ENCODE data around the gene GPHN. TPM values are rescaled to one million over a fixed set of nuclear protein-coding genes. Genes with fewer than 3 reads are reported as not detected.

GPHN gene
- total and polyA plus RNA-seq, 2 donors (not counting 3 experiments of a cell fraction or from before 2014, with no cell fraction given): 5.1 to 23.2 TPM

DNA sequence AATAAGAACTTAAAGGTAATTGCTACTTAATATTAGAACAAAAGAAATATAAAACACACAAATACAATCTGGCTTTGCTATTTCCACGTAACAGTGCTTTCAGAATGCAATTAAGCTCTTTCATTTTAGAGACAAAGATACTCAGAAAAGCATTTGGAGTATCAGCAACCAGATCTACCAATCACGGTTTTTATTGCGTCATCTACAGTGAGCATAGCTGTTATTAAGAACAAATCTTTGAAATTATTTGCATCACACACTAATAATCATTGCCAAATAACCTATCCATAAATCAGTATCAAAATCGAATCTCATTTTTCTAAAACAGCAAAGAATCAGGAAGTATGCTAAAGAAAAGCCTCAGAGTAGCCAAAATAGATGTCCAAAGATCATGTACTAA lies 654.4 kb downstream of the GPHN start:
- H3K9ac ChIP-seq (replicated peaks; ENCODE audit: extremely low read depth, insufficient read depth, low read length): no peak overlapping the region
- BruUV-seq (replicated peaks): no TSS peak
- no peaks in the 10 kb centered on the region for H3K4me1 ChIP-seq (ENCODE audit: control insufficient read depth, extremely low read depth, insufficient read depth, low read length)
- no peak overlapping the region for H2AFZ ChIP-seq (ENCODE audit: low read depth, low read length)
- TF ChIP-seq JUN (IDR thresholded peaks at IDR 0.05; ENCODE audit: borderline replicate concordance, insufficient read depth, insufficient read length, low read depth): no peak
- TF ChIP-seq POLR2A (IDR thresholded peaks at IDR 0.05; ENCODE audit: low read depth, low read length): no peak
- TF ChIP-seq EZH2 (IDR thresholded peaks at IDR 0.05; ENCODE audit: borderline replicate concordance, low read depth, low read length, severe bottlenecking): no peak
- TF ChIP-seq, protein P1, sequence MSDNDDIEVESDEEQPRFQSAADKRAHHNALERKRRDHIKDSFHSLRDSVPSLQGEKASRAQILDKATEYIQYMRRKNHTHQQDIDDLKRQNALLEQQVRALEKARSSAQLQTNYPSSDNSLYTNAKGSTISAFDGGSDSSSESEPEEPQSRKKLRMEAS (IDR thresholded peaks at IDR 0.05; ENCODE audit: insufficient read depth, insufficient read length): no peak
- no peak for TF ChIP-seq POLR2AphosphoS5 (IDR thresholded peaks at IDR 0.05; ENCODE audit: insufficient read depth, low read depth, low read length)
- no peak for TF ChIP-seq MYC (IDR thresholded peaks at IDR 0.05; ENCODE audit: low read depth, low read length)
- no peak for TF ChIP-seq GATA2 (IDR thresholded peaks at IDR 0.05; ENCODE audit: insufficient read depth, insufficient read length, low read depth, low read length)
- TF ChIP-seq, protein P2, sequence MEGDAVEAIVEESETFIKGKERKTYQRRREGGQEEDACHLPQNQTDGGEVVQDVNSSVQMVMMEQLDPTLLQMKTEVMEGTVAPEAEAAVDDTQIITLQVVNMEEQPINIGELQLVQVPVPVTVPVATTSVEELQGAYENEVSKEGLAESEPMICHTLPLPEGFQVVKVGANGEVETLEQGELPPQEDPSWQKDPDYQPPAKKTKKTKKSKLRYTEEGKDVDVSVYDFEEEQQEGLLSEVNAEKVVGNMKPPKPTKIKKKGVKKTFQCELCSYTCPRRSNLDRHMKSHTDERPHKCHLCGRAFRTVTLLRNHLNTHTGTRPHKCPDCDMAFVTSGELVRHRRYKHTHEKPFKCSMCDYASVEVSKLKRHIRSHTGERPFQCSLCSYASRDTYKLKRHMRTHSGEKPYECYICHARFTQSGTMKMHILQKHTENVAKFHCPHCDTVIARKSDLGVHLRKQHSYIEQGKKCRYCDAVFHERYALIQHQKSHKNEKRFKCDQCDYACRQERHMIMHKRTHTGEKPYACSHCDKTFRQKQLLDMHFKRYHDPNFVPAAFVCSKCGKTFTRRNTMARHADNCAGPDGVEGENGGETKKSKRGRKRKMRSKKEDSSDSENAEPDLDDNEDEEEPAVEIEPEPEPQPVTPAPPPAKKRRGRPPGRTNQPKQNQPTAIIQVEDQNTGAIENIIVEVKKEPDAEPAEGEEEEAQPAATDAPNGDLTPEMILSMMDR (IDR thresholded peaks at IDR 0.05; ENCODE audit: extremely low read depth in 1 of 2, insufficient read depth in 1 of 2, low read depth in 1 of 2, low read length in 2 of 2): no peak
- TF ChIP-seq FOS (IDR thresholded peaks at IDR 0.05; ENCODE audit: borderline replicate concordance, insufficient read depth, low read length): no peak
- no peak overlapping the region for H3K4me2 ChIP-seq (ENCODE audit: insufficient read depth, low read length)
- H3K79me2 ChIP-seq (ENCODE audit: control insufficient read depth, insufficient read depth, low read length): no peaks in the 10 kb centered on the region
- H3K9me1 ChIP-seq (replicated peaks; ENCODE audit: control insufficient read depth, extremely low read depth, insufficient read depth, low read length): no peaks in the 10 kb centered on the region
- DNase-seq (ENCODE audit: low read depth, low spot score) (no peak), FAIRE-seq (no peak)
- dilution Hi-C loops (cut with MboI; ENCODE audit: extremely low pct_ligation_motif_present, low sequenced_read_pairs): no loop called here
- no peak overlapping the region for H3K27ac ChIP-seq (ENCODE audit: insufficient read depth, low read depth, low read length)
- no peaks in the 10 kb centered on the region for H4K20me1 ChIP-seq (replicated peaks; ENCODE audit: control insufficient read depth, extremely low read depth, insufficient read depth, low read length)
- CTCF ChIA-PET: interaction anchor here (1.3 to 8.8 kb wide), 4 partner anchors 124 to 803 kb away, joined by 3 to 186 read pairs (median 4); partner anchors contain the start of genes ATP6V1D and EIF2S1
- no peak overlapping the region for H3K4me3 ChIP-seq (replicated peaks in 1 of 3; ENCODE audit: insufficient read depth in 1 of 3, low read depth in 1 of 3, low read length in 3 of 3)
- no peaks in the 10 kb centered on the region for H3K27me3 ChIP-seq (ENCODE audit: control insufficient read depth in 2 of 2, insufficient read depth in 2 of 2, low read length in 2 of 2)
- POLR2A ChIA-PET: no interaction called here
- H3K36me3 ChIP-seq (ENCODE audit: control insufficient read depth in 2 of 2, extremely low read depth in 1 of 2, insufficient read depth in 2 of 2, low read length in 2 of 2): no peaks in the 10 kb centered on the region
- intact Hi-C loops (cut with micrococcal nuclease): no loop called here
- H3K9me3 ChIP-seq (replicated peaks; ENCODE audit: control insufficient read depth, insufficient read depth, low read length): no peaks in the 10 kb centered on the region
